Peyer's patch (tissue), 4 donors: ENCODE data around the gene PCDHA7.
"Not testable (repeated sequence)": the region's sequence is repeated elsewhere in the genome, so short reads cannot be mapped to it uniquely, and the experiment has no call there.

ENCODE experiments used
- POLR2A ChIP-seq, 2 donors: fragments of 450-650 bp; IDR thresholded peaks; one replicate each; pipeline ENCODE4 v1.5.1; 2017; ENCODE audit warnings: antibody characterized with exemption in 2 of 2, mild to moderate bottlenecking in 2 of 2, moderate library complexity in 2 of 2
- TF ChIP-seq, protein P1 (sequence below), 6 experiments: fragments of 450-650 bp in 4 of 6; fragments of 200-600 bp in 2 of 6; sonication (generic) in 1 of 6; IDR thresholded peaks; one replicate each; pipeline ENCODE4 v1.5.1; 2017 to 2019; ENCODE audit warnings: antibody characterized with exemption in 6 of 6, mild to moderate bottlenecking in 3 of 6, moderate library complexity in 1 of 6

DNA sequence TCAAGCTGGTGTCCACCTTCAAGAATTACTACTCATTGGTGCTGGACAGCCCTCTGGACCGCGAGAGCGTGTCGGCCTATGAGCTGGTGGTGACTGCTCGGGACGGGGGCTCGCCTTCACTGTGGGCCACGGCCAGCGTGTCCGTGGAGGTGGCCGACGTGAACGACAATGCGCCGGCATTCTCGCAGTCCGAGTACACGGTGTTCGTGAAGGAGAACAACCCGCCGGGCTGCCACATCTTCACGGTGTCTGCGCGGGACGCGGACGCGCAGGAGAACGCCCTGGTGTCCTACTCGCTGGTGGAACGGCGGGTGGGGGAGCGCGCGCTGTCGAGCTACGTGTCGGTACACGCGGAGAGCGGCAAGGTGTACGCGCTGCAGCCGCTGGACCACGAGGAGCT lies 31.7 kb upstream of the PCDHA7 start:
- TF ChIP-seq, protein P1, sequence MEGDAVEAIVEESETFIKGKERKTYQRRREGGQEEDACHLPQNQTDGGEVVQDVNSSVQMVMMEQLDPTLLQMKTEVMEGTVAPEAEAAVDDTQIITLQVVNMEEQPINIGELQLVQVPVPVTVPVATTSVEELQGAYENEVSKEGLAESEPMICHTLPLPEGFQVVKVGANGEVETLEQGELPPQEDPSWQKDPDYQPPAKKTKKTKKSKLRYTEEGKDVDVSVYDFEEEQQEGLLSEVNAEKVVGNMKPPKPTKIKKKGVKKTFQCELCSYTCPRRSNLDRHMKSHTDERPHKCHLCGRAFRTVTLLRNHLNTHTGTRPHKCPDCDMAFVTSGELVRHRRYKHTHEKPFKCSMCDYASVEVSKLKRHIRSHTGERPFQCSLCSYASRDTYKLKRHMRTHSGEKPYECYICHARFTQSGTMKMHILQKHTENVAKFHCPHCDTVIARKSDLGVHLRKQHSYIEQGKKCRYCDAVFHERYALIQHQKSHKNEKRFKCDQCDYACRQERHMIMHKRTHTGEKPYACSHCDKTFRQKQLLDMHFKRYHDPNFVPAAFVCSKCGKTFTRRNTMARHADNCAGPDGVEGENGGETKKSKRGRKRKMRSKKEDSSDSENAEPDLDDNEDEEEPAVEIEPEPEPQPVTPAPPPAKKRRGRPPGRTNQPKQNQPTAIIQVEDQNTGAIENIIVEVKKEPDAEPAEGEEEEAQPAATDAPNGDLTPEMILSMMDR (IDR thresholded peaks at IDR 0.05): not testable (repeated sequence)
- TF ChIP-seq POLR2A (IDR thresholded peaks at IDR 0.05): not testable (repeated sequence)
